Stimulated activated CD8-positive, alpha-beta memory T cell treated with anti-CD3 and anti-CD28 coated beads, Interleukin-12 subunit alpha, Interleukin-12 subunit beta, amount 100 ng/mL, for 24 hours (primary cell): Measurements from ENCODE around the gene PHF11.
"Not testable (repeated sequence)": the region's sequence is repeated elsewhere in the genome, so short reads cannot be mapped to it uniquely, and the experiment has no call there.

Experiments
- DNase-seq: peaks from one replicate; pipeline ENCODE4 v3.0.0-alpha.2; 2020; ENCODE audit errors: extremely low read depth

Gene PHF11

GRCh38 chr13:49546561-49546960 is 50.8 kb downstream of the PHF11 start:
- DNase-seq, result no peak

DNA sequence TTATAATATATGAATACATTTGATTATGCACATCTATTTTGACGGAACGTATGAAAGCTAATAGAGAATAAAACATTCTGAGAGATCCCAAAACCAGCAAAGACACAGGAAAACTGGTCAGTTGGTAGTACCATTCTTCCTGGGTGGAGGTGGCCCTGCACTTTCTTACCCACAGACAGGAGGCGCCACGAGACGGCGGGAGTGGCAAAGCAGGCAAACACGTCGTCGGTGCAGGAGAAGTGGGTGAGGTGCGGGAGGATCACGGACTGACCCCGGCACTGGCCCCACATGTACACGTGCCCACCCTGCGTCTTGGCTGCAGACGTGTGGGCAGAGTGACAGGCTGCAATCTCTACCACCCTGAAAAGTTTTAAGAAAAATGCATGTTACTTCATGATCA is 53.5 kb downstream of the PHF11 start:
- DNase-seq, result no peak

GRCh38 chr13:49550942-49551644 is 55.3 kb downstream of the PHF11 start:
- no peak for DNase-seq

GRCh38 chr13:49553888-49554287 is 58.1 kb downstream of the PHF11 start:
- DNase-seq, result no peak

GRCh38 chr13:49554387-49554786 is 58.6 kb downstream of the PHF11 start:
- DNase-seq, result no peak

DNA sequence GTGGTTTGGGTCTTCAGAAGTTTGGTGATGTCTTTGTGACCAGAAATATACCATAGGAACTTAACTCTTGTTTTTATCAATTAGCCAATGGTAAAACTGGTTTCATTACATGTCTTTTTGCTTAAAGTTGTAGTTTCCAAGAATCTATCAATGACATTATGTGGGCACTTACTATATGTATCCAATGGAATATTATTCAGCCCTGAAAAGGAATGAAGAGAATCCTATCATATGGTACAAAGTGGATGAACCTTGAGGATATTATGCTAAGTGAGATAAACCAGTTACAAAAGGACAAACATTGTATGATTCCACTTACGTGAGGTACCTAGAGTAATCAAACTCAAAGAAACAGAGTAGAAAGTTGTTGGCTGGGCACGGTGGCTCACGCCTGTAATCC is 63.3 kb downstream of the PHF11 start:
- no peak for DNase-seq

DNA sequence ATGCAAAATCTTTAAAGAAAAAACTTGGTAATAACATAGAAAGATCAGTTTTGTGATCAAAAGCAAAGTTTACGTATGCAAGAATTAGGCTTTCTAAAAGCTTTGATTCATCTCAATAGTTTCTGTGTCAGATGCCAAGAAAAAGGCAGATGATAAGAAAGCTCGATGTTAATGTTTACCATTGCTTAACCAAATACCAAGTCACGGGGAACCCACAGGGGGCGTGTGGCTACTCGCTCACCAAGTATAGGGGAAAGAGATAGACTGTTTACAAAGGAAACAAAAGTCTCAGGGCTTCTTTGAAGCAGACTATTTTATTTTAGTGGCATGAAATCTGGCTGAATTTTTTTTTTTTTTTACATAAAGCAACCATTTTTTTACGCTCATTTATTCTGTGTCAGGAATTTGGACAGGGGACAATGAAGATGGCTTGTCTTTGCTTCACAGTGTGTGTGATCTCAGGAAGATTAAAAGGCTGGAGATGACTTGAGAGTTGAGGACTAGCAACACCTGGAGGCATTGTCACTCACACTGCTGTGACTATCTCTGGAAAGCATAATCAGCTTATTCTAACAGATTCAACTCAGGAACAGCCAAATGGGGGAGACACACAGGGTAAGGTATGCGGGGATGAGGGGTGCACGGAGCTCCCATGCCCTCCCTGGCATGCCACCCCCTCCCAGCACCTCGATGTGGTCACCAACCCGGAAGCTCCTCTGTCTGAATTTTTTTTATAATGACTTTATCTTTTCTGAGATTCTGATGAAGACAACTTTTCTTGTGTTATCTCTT is 64.7 kb downstream of the PHF11 start:
- no peak for DNase-seq

- no peak for DNase-seq
Measured at GRCh38 chr13:49561062-49561410, 65.3 kb downstream of the PHF11 start.

DNA sequence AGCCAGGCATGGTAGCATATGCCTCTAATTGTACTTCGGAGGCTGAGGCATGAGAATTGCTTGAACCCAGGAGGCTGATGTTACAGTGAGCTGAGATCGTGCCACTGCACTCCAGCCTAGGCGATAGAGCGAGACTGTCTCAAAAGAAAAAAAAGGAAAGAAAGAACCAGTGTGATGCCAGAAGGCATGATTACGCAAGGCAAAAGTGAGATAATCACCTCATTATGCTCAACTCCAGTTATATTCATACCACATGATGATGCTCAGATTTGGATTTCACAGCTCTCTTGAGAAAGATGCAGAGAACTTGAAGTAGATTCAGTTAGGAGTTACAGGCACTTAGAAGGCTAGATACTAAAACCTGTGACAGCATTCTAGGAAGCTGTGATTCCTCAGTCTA is 67.8 kb downstream of the PHF11 start:
- DNase-seq, result no peak

GRCh38 chr13:49565461-49565860 is 69.7 kb downstream of the PHF11 start:
- DNase-seq, result not testable (repeated sequence)

DNA sequence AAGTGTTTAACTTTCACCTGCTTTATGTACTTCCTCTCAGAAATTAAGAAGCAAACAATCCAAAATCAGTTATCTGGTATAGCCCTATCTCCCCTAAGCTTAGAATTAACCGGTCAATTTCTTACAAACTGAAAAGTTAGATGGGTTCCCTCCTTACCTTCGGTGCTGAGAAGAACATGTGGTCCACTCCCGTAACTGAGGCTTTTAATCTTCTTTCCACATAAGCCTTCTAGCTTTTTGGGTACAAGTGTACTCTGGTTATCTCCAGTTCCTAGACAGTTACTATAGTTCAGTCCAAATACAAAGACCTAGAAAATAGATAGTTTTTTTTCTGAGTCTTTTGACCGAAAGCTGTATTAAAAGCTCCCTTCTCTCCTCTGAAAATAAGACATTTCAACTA is 70.7 kb downstream of the PHF11 start:
- DNase-seq, result no peak

- no peak for DNase-seq
Measured at GRCh38 chr13:49567491-49567890, 71.7 kb downstream of the PHF11 start.

GRCh38 chr13:49569993-49570689 is 74.4 kb downstream of the PHF11 start:
- no peak for DNase-seq

DNA sequence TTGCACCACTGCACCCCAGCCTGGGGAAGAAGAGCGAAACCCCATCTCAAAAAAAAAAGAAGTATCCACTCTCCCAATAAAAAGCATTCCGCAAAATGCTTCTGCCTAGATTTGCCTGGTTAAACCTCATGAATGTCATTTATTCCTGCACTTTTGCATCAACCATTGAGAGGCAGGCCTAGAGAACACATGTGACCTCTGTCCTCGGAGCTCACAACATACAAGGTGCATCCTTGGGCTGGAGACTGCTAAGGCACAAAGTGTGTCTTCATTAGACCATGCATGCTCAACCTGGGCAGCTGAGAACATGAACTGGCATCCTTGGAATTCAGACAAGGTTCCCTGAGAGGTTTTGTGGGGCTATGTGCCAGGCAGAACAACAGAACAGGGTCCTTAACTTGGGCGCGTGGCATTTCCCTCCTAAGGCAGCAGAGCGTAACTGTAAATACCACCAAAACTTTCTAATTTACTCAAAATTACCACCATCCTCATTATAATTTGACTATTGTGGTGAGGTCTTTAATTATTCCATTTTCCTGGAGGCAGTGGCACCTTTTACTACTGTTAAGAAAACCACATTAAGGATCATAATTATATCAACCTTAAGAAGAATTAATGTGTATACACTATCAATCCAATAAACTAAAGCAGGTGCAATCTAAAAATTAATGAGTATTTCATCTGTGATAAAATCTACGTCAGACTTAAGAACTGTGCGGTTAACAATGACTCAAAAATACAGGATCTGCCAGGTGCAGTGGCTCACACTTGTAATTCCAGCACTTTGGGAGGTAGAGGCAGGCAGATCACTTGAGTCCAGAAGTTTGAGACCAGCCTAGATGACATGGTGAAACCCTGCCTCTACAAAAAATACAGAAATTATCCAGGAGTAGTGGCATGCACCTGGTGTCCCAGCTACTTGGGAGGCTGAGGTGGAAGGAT is 75.8 kb downstream of the PHF11 start:
- no peak for DNase-seq
